Lower leg skin (tissue), 3 donors: ENCODE results near the gene PATJ.

Experiments used
- POLR2A ChIP-seq, 2 donors: fragments of 450-650 bp; IDR thresholded peaks; one replicate each; pipeline ENCODE4 v1.6.1; 2016 to 2017; ENCODE audit warnings: antibody characterized with exemption in 2 of 2, mild to moderate bottlenecking in 1 of 2, moderate library complexity in 1 of 2
- TF ChIP-seq, protein P1 (sequence below), 3 donors: fragments of 450-650 bp; IDR thresholded peaks; one replicate each; pipeline ENCODE4 v1.5.1; 2016; ENCODE audit warnings: antibody characterized with exemption in 3 of 3, mild to moderate bottlenecking in 3 of 3, moderate library complexity in 2 of 3

DNA sequence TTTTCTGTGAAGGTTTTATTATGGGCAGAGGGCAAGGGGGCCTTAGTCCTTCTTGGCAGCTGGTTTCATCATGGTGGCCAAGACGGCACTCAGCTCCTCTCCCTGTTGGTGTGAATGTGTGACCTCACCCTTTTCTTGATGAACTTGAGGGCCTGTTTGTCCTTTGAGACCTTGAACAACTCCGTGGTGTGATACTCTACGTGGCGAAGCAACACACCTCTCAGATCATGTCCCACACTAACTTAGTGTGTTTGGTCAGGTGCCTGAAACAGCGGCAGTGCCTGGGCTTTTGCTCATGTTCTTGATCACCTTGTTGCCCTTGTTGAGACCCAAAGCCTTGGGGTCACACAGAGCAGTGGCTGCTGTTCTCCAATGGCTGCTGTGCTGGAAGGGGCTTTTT is 465.8 kb downstream of the PATJ start:
- TF ChIP-seq, protein P1, sequence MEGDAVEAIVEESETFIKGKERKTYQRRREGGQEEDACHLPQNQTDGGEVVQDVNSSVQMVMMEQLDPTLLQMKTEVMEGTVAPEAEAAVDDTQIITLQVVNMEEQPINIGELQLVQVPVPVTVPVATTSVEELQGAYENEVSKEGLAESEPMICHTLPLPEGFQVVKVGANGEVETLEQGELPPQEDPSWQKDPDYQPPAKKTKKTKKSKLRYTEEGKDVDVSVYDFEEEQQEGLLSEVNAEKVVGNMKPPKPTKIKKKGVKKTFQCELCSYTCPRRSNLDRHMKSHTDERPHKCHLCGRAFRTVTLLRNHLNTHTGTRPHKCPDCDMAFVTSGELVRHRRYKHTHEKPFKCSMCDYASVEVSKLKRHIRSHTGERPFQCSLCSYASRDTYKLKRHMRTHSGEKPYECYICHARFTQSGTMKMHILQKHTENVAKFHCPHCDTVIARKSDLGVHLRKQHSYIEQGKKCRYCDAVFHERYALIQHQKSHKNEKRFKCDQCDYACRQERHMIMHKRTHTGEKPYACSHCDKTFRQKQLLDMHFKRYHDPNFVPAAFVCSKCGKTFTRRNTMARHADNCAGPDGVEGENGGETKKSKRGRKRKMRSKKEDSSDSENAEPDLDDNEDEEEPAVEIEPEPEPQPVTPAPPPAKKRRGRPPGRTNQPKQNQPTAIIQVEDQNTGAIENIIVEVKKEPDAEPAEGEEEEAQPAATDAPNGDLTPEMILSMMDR (IDR thresholded peaks at IDR 0.05) = no peak
- no peak for TF ChIP-seq POLR2A (IDR thresholded peaks at IDR 0.05)
